HG02588 (cell line): ENCODE results near the gene MAML2.
"Not testable (repeated sequence)": the region's sequence is repeated elsewhere in the genome, so short reads cannot be mapped to it uniquely, and the experiment has no call there.

ENCODE experiments used
- ATAC-seq: cut with Tn5 transposase; IDR thresholded peaks from one replicate; pipeline ENCODE4 v1.9.1; 2021; ENCODE audit warnings: mild to moderate bottlenecking, moderate library complexity; ENCODE audit not compliant: unreplicated experiment

Gene MAML2

DNA sequence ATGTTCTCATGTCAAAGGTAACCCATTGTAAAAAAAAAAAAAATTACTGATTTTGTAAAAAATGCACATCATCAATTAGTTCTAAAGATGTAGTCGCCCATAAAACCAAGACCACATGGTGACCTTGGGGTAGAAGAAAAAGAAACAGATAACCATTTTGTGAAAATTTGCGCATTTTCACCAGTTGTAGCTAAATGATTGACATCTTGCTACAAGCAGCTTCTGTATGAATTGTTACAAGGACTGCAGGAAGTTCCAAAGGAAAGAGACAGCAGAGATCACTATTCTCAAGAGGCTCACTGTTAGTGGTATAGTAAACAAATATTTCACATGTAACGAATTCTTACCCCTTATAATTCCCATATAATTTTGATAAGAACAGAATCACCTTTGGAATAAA, 48.7 kb downstream of the MAML2 start:
- no peak for ATAC-seq

DNA sequence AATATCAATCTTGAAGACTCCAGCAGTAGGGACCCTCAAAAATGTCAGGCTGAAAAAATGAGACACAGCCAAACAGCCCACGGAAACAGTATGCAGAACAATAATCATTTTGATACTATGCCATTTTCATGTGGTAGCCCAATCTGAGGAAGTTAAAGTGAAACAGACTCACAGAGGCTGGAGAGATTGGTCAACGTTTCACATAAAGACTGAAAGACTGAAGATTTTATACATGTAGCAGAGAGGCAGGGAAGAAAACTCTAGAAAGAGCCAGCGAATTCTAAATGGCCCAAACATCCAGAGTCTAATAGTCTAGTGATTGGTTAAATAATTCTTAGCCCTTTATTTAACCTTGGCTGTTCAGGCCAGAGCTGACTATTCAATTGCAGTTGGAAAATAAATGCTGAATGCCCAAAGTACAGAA, 49.4 kb downstream of the MAML2 start:
- ATAC-seq, result peak; percentile 88

DNA sequence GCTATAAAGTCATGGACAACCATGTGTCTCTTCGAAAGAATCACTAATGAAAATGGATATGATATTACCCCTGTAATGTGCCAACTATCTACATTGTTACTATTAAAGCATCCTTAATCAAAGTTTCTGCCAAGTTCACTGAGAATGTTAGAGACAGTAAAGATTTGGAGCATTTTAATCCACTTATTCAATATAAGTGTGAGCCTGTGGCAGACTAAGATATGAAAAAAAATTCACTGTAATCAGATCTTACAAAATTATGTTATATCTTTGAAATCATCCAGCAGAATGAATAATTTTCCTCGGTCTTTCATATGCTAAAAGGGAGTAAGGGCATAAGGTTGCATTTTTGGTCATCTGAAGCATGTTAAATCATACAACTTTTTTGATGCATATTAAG, 49.9 kb downstream of the MAML2 start:
- no peak for ATAC-seq

DNA sequence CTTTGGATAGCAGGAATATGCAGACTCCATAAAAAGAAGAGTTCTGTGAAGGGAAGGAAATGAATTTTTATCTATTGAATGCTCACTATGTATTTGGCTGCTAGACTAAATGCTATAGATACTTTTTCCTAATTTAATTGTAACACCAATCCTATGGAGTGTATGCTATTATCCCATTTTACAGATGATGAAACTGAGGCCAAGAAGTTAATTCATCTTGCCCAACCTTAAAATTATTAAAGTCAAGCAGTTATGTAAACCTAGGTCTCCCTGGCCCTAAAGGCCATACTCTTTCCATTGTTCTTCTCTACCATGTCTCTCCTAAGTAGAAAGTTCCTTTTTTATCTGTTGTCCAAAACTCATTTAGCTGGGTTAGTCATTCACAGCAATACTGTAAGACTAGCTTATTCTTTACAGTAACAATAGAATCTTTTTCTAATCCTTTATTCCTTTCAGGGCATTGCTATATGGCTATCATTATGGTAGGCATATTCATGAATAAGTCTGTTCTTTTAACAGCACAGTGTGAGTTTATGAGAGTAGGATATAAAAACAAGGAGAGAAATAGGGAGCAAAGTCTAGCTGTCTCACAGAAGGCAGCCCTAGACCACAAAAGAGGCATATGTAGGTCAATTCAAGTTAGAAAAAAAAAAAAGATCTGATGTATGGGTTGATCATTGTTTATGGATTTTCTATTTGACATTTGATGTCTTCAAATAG, 50.5 kb downstream of the MAML2 start:
- ATAC-seq, result no peak

DNA sequence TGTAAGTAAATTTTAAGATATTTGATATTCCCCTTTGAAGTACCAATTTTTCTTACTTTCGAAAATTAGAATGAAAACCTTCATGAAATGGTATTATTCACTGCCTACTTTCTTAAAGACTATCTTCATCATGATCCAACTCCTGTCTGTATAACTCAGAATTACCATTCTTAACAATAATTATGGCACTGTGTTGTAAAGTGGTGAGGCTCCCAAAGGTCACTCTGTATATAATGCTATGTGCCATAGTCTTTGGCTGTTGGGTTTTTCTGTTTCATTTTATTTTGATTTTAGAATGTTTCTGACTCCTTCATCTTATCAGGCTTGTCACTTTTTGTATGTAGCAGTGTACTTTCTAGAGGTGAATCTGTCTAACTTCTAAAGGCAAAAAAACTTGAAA, 52.4 kb downstream of the MAML2 start:
- ATAC-seq, result no peak

DNA sequence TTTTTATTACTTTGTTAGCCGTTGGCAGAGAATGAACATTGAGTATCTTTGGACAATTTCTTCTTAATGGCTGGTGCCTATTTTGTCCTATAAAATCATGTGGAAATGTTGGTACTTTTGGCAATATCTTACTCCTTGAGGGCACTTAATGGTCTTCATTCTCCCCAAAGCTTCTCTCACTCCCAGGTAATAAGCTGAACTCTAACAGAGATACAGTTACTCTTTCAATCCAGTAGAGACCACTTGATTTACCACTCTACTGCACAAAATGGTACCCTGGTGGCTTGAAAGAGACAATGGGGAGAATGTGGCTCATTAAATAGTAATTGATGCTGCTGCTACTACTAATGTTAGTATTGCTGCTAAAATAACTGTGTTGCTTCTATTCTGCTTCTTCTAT, 53.0 kb downstream of the MAML2 start:
- no peak for ATAC-seq

DNA sequence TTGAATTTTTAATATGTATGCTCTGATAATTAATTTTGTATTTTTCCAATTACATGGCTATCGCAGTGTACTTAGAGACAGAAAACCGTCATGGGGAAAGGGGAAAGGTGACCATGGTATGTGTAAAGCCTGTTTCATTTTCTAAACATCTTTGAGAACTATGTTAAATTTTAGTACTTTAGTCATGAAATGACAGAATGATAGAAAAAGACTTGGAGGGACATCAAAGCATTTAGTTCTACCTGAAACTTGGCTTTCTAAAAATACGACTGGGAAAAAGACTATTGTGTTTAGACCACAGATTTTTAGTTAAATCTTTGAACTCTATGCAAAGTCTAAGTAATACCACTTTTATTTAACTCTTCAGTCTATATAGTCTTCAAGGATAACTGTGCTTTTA, 54.1 kb downstream of the MAML2 start:
- no peak for ATAC-seq

DNA sequence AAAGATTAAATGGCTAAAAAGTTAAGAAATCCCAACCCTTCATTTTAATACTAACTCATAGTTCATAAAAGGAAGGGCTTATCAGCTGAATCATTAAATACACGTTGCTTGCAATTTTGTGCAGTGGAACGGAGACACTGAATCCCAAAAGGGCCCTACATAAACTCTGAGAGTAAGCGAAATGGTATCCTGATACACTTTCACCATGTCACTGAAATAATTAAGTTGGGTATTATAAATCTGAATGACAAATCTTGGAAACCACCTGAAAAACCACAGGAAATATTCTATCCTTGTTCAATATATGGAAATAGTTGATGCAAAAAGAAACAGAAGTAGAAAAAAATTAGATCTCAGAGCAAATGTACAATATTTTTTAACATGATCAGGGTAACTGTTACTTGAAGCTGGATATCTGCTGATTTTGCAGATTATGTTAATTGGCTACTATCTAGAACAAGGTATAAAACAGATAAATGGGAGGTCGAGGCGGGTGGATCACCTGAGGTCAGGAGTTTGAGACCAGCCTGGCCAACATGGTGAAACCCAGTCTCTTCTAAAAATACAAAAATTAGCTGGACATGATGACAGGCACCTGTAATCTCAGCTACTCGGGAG, 55.1 kb downstream of the MAML2 start:
- ATAC-seq, result no peak

DNA sequence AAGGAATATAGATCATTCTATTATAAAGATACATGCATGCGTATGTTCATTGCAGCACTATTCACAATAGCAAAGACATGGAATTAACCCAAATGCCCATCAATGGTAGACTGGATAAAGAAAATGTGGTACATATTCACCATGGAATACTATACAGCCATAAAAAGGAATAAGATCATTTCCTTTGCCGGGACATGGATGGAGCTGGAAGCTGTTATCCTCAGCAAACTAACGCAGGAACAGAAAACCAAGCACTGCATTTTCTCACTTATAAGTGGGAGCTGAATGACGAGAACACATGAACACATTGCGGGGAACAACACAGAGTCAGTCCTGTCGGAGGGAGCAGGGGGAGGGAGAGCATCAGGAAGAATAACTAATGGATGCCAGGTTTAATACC, 57.0 kb downstream of the MAML2 start:
- ATAC-seq, result not testable (repeated sequence)

DNA sequence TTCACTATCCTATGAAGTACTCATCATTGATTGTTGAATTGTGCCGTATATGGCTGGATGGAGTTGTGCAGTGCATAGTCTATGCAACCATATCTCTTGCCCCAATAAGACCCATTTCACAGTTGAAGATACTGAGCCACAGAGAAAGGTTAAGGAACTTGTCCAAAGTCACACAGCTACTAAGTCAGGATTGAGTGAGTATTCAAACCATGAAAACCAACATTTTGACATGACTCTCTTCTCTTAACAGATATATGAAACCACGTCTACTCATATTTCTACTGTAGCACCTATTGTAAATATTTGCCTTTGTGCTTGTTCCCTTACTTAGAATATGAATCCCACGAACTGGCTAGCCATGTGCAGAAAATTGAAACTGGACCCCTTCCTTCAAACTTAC, 58.1 kb downstream of the MAML2 start:
- ATAC-seq, result no peak

DNA sequence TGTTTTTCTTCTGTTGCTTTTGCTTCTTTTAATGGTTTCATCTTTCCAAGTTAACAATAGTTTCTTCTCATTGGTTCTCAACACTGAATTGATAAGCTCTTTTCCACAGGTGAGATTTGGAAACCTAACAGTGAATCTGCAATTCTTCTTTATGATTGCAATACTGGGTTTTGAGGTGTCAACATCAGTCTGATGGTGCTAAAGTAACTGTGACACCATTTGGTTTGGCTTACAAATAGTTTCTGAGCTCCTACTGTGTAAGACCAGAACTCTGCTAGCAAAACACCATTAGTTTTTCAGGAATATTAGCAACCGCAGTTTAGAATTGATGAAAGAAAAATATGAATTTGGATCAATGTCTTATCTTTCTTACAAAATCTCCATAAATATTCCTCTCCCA, 58.6 kb downstream of the MAML2 start:
- ATAC-seq, result no peak

DNA sequence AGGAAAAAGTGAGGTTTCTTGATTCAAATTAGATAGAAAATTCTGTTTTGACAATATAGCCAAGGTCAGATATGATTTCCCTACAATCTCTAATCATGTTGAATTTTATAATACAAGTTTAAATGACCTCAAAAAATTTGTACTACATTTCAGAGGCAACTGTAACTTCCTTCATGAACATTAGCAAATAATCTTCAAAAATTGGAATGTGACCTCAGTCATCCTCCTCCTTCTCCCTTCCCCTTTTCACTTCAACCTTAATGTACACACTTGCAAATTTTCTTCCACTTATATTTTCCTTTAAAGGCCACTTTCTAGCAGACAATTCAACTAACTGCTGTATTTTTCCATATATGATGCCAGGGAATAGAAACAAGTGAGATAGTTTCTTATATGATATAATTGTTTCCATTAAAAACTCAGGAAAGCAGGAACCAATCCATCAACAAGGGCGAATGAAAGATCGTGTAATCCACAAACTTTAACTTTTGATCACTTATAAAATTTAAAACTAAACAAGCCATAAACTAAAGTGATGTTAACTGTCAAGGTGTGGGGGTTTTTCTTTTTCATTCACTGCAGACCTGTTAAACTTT, 60.3 kb downstream of the MAML2 start:
- no peak for ATAC-seq

DNA sequence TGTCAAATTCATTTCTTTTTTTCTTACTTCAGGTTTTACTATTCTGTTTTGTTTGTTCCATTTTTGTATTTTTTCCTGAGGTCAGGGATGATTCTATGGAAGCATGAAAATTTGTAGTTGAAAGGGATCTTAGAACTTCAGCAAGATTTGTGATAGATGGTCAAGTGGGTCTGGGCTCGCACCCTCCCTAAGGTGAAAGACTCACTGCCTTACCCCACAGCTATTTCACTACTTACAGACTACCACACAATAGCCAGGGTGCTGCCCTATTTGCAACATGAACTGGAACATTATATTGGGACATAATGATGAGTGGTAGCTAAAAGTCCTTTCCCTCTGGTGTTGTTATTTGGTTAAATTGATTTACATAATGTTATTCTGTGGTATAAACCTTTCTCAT, 62.6 kb downstream of the MAML2 start:
- no peak for ATAC-seq

DNA sequence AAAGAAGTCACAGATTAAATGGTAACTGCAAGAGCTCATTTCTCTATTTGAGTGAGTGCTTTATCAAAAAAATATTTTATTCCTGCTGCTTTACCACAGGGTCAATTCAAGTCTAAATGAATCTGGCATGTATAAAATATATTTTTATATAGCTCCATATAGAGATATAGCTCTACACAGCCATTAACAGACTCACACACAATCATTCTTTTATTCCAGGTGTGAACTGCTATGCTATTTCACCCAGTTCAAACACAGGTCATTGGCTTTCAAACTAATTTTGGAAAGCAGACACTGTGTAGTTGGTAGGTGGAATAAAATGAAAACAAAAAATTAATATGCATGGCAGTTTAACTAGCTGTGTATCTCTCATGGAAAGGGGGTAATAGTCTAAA, 63.1 kb downstream of the MAML2 start:
- no peak for ATAC-seq

DNA sequence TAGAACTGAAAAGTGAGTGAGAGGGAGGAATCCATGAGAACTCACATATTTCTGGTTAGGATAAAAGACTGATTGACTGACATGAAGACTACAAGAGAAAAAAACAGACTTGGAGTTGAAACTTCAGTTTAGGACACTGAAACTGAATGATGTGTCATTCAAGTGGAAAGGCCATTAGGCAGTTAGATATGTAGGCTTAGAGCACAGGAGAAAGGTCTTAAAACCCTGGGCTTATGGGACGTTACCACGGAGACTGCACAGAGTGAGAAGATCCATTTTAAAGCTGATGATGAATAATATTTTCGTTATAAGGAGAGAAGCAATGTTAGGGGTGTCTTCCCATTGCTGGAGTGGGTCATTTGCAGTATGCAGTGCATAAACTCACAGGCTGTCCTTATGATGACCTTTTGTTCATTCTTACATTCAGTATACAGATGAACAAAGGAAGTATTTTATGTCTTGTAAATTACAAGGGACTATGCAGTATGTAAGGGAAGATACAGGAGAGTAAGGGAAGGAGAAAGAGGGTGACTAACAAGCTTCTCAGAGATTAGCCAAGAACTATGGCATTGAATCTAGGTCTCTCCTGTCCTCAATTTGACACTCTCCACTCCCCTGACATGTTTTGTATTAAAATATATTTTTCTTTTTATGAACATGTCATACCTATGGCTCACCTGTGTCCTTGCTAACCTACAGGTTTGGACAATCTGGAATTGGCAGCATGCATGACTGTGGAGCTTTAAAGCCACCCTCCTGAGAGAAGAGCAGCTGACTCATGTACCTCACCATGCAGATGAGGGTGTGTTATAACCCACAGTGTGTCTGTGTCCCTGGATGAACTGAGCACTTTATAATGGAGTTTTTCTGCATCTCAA, 63.7 kb downstream of the MAML2 start:
- no peak for ATAC-seq

DNA sequence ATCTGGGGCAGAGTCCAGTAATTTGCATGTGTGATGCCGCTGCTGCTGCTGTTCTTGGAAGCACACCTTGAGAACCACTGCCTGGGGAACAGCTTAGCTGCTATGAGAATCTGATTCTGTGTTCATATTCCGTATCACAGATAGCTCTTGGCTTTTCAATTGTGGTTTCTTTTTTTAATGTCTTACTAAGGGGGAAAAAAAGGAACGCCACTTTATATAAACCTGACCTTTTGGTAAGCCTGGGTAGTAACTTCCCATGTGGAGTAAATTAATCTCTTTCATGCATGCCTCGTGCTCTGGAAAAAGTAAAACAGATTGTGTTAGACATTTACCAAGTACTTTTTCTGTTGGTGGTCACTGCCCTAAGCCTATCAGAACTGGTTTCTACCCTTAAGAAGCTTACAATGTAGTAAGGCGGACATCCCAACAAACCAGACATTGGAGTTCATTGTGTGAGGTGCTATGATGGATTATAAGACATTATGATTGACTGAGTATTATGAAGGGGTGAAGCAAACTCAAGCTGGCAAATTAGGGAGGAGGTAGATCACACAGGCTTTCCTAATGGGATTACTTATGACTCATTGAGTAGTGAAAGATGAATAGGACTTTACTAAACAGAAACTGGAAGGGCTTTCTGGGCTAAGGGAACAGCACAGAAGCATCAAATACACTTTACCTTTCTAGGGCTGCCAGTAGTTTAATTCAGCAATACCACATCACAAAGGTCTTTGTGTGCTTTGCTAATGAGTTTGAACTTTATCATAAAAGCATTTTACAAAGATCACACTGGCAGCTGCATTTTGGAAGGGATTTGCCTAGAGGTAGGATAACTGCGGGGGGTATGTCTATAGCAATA, 64.7 kb downstream of the MAML2 start:
- no peak for ATAC-seq

DNA sequence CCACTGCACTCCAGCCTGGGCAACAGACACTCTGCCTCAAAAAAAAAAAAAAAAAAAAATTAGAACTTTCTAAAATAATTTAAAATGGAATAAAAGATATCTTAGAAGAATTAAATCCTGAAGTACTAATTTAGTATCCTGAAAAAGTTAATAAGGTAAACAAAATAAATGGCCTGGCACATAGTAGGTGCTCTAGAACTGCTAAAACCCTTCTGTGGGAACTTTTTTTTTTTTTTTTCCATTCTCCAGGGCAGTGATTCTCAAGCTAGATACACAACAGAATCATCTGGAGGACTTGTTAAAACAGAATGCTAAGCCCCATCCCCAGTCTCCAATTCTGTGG, 65.3 kb downstream of the MAML2 start:
- ATAC-seq, result no peak

DNA sequence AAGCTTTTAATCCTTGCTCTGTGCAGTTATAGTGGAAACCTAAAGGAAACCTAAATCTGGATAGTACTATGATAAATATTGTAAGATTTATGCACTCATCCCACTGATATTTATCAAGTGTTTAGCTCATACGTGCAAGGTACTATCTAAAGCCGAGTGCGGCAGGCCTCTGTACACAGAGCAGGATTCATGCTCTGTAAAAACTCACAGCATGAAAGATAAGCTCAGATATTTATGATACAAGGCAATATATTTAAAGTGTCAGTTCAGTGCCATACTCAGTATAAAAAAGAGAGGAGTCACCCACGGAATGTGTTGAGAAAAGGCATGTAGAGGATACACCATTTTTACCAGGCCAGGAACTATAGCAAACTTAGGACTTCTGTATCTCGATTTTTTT, 66.2 kb downstream of the MAML2 start:
- no peak for ATAC-seq

DNA sequence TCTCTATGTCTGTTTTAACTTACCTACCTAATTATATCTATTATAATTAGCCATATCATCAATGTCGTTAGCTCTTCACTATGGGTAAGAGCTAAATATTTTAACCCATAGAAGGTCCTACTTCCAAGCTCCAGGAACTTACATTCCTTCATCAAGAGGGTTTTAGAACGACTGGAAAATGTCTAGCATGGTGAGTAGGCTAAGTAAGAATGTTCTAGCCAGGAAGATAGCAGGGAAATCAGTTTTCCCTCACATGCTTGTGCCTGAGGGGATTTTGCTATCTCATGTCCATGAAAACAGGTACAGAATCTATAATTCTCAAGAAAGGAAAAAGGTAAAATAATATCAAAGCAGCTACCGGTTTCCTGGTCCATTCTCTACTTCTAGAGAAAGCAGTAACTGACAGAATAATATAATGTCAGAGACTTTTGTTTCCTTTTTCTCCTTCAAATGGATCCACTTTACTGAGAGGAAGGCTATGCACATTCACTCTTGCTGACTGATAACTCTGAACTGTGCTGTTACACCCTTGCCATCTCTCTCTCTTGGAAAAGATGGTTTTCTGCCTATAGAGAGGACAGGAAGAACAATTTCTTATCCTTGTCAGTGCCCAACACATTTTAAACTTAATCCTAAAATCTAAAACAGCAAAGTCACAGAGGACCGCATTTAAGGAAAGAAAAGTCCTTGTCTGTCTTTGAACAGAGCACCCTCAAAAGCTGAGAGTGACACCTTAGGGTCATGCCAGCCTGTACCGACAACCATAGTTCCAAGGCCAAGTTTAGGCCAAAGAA, 67.0 kb downstream of the MAML2 start:
- ATAC-seq, result no peak

DNA sequence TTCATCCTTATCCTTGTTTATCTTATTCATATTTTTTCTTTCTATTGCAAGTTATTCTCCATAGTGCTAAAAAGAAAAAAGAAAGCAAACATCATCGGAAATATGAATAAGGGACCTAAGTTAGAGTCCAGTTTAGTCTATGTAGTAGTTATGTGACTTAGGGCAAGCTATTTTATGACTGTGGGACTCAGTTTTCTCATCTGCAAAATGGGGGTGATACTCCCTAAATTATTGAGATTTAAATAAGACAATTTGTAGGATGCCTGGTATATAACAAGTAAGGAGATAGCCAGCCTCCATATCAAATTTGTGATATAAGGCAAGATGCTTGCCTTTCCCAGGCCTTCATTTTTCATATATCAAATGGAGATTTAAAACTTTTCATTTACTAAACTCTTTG, 69.5 kb downstream of the MAML2 start:
- ATAC-seq, result no peak
